ENCODE data around the gene ADPRHL1.
A peak's percentile ranks its signal among the peaks of the same experiment; 100 is the strongest.

ADPRHL1 gene

DNA sequence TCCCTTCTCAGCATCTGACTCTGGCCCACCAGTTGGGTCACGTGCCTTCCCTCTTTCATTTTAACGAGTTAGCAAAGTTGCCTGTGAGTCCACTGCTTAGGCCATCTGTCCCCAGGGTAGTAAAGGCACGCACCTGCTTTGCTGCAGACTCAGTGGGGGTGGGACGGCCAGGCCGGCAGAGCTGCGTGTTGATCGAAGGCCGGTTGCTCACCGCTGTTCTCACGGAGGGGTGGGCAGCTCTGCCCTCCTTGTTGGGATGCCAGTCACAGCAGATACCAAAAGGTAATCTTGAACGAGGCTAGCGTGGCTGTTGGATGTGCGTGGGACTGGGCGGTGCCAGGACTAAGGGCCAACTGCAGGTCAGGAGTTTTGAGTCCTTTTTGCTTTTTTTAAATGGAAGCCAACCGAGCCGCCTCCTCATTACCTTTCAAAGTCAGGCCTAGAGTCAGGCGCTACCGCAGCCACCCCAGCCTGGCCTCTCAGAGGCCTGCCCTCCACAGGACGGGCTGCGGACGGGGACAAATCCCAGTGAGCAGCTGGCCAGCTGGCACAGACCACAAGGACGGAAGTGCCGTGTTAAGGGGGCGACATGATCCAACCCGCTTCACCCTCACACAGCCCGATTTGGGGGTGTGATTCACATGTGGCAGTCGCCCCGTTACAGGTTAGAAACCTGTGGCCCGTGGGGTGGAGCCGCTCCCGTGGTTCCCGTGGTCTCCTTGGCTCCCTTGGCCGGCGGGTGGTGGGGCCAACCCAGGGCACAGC lies 20.6 kb downstream of the ADPRHL1 start:
- Histone ChIP-seq H2AFZ (ENCODE audit: insufficient read depth, low read length, poor library complexity) (no peak overlapping the region), H3K4me2 (ENCODE audit: low read length) (no peak overlapping the region), H4K8ac (ENCODE audit: low read depth, low read length) (no peak overlapping the region), H4K91ac (ENCODE audit: low read depth, low read length) (no peak overlapping the region), H3K27me3 (ENCODE audit: insufficient read depth, low read length) (no peaks in the 10 kb centered on the region), H2BK5ac (ENCODE audit: low read depth, low read length, poor library complexity) (no peak overlapping the region), H3K36me3 (ENCODE audit: control insufficient read depth in 1 of 2, insufficient read depth in 2 of 2, low read length in 2 of 2) (peaks cover 13 to 14% of the 10 kb centered on the region in 2 experiments), H3K79me2 (ENCODE audit: control insufficient read depth, insufficient read depth, low read length, poor library complexity) (no peaks in the 10 kb centered on the region), H3K27ac (ENCODE audit: low read depth, low read length) (no peak overlapping the region), H3K9ac (ENCODE audit: low read length) (no peak overlapping the region), H2BK120ac (ENCODE audit: insufficient read depth, low read length, poor library complexity) (no peak overlapping the region), H2BK12ac (ENCODE audit: low read length) (no peak overlapping the region), H3K23ac (ENCODE audit: low read length) (no peak overlapping the region), H3K9me3 (ENCODE audit: insufficient read depth, low read depth, low read length) (peaks cover 2% of the 10 kb centered on the region), H3K4me1 (ENCODE audit: control insufficient read depth in 1 of 2, insufficient read depth in 2 of 2, low read length in 2 of 2) (peaks cover 4 to 6% of the 10 kb centered on the region in 2 experiments), H4K12ac (ENCODE audit: low read depth, low read length) (no peak overlapping the region), H3K4me3 (ENCODE audit: low read depth, low read length) (no peak overlapping the region), H3K4ac (ENCODE audit: low read depth, low read length) (no peak overlapping the region), H3K14ac (ENCODE audit: low read length) (no peak overlapping the region), H2AK5ac (ENCODE audit: low read length) (no peak overlapping the region), H3K18ac (ENCODE audit: low read length) (no peak overlapping the region), H3K79me1 (ENCODE audit: low read length) (peaks cover 2% of the 10 kb centered on the region)
- WGBS (ENCODE audit: extremely low coverage, insufficient coverage, insufficient read length) = no CpG with 5 or more reads among the region's 34 CpGs
- no peak for DNase-seq

DNA sequence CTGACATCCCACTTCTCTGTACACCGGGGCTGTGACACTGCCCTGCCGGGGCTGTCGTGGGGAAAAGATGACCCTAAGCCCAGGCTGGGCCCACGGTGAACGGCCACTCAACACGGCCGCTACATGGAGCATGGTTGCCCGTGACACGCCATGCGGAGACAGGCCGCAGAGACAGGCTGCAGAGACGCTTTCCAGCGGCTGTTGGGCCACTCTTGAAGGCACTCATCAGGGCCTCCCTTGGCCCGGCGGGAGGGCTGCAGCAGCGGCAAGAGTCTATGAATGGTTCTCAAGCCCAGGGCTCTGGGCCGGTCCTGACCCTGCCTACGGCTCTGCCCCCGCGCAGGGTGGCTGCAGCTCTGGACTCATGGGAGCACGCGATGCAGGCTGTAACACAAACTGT lies 22.1 kb downstream of the ADPRHL1 start:
- Histone ChIP-seq H3K9ac (ENCODE audit: low read length) (no peak overlapping the region), H3K18ac (ENCODE audit: low read length) (no peak overlapping the region), H3K14ac (ENCODE audit: low read length) (no peak overlapping the region), H2AK5ac (ENCODE audit: low read length) (no peak overlapping the region), H3K36me3 (ENCODE audit: control insufficient read depth in 1 of 2, insufficient read depth in 2 of 2, low read length in 2 of 2) (peaks cover 13 to 14% of the 10 kb centered on the region in 2 experiments), H2AFZ (ENCODE audit: insufficient read depth, low read length, poor library complexity) (no peak overlapping the region), H4K12ac (ENCODE audit: low read depth, low read length) (no peak overlapping the region), H3K79me2 (ENCODE audit: control insufficient read depth, insufficient read depth, low read length, poor library complexity) (no peaks in the 10 kb centered on the region), H3K9me3 (ENCODE audit: insufficient read depth, low read depth, low read length) (peaks cover 2% of the 10 kb centered on the region), H4K91ac (ENCODE audit: low read depth, low read length) (no peak overlapping the region), H3K27ac (ENCODE audit: low read depth, low read length) (no peak overlapping the region), H2BK120ac (ENCODE audit: insufficient read depth, low read length, poor library complexity) (no peak overlapping the region), H3K79me1 (ENCODE audit: low read length) (peaks cover 2% of the 10 kb centered on the region), H3K4me1 (ENCODE audit: control insufficient read depth in 1 of 2, insufficient read depth in 2 of 2, low read length in 2 of 2) (peaks cover 4 to 6% of the 10 kb centered on the region in 2 experiments), H3K23ac (ENCODE audit: low read length) (no peak overlapping the region), H3K4me2 (ENCODE audit: low read length) (no peak overlapping the region), H3K27me3 (ENCODE audit: insufficient read depth, low read length) (no peaks in the 10 kb centered on the region), H2BK5ac (ENCODE audit: low read depth, low read length, poor library complexity) (no peak overlapping the region), H3K4me3 (ENCODE audit: low read depth, low read length) (no peak overlapping the region), H2BK12ac (ENCODE audit: low read length) (no peak overlapping the region), H3K4ac (ENCODE audit: low read depth, low read length) (no peak overlapping the region), H4K8ac (ENCODE audit: low read depth, low read length) (no peak overlapping the region)
- DNase-seq = no peak
- no CpG with 5 or more reads among the region's 22 CpGs for WGBS (ENCODE audit: extremely low coverage, insufficient coverage, insufficient read length)

DNA sequence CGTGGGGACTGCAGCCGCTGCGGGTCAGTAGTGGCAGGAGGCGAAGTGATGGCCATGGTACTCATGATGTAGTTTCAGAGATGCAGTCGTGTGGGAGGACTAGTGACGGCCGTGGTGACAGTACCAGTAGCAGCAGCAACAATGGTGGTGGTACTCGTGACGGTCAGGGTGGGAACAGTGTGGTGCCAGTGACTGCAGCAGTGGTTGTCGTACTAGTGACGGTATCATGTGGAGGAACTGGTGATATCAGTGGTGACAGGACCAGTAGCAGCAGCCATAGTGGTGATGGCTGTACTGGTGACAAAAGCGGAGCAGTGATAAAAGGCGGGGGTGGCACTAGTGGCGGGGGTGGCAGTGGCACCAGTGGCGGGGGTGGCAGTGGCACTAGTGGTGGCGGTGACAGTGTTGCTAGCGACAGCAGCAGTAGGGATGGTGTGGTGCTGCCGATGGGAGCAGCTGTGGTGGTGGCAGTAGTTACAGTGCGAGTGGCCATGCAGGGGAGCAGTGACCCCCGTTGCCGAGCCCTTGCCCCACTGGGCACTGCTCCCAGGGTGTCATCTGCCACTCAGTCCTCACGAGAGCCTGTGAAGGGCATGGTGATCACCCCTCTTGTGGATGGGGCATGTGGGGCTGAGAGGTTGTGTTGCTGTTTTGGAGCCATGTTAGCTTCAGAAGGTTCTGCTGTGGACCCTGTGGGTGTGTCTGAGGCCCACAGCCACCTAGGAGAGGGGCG lies 22.7 kb downstream of the ADPRHL1 start:
- no peak overlapping the region for H3K4me3 ChIP-seq (ENCODE audit: low read depth, low read length)
- H3K23ac ChIP-seq (ENCODE audit: low read length) = peak overlapping the region; percentile 52
- no peak overlapping the region for H3K18ac ChIP-seq (ENCODE audit: low read length)
- H3K27ac ChIP-seq (ENCODE audit: low read depth, low read length) = no peak overlapping the region
- no peak overlapping the region for H4K12ac ChIP-seq (ENCODE audit: low read depth, low read length)
- no peak overlapping the region for H4K8ac ChIP-seq (ENCODE audit: low read depth, low read length)
- no peak overlapping the region for H2AK5ac ChIP-seq (ENCODE audit: low read length)
- H3K27me3 ChIP-seq (ENCODE audit: insufficient read depth, low read length) = no peaks in the 10 kb centered on the region
- no peak overlapping the region for H3K14ac ChIP-seq (ENCODE audit: low read length)
- no peak overlapping the region for H2BK5ac ChIP-seq (ENCODE audit: low read depth, low read length, poor library complexity)
- no peak for DNase-seq
- peaks cover 2% of the 10 kb centered on the region for H3K9me3 ChIP-seq (ENCODE audit: insufficient read depth, low read depth, low read length)
- H4K91ac ChIP-seq (ENCODE audit: low read depth, low read length) = no peak overlapping the region
- peaks cover 4 to 6% of the 10 kb centered on the region in 2 experiments for H3K4me1 ChIP-seq (ENCODE audit: control insufficient read depth in 1 of 2, insufficient read depth in 2 of 2, low read length in 2 of 2)
- H3K79me1 ChIP-seq (ENCODE audit: low read length) = peaks cover 2% of the 10 kb centered on the region
- no peak overlapping the region for H3K9ac ChIP-seq (ENCODE audit: low read length)
- H3K36me3 ChIP-seq (ENCODE audit: control insufficient read depth in 1 of 2, insufficient read depth in 2 of 2, low read length in 2 of 2) = peaks cover 13 to 14% of the 10 kb centered on the region in 2 experiments
- H3K79me2 ChIP-seq (ENCODE audit: control insufficient read depth, insufficient read depth, low read length, poor library complexity) = no peaks in the 10 kb centered on the region
- H3K4me2 ChIP-seq (ENCODE audit: low read length) = no peak overlapping the region
- WGBS (ENCODE audit: extremely low coverage, insufficient coverage, insufficient read length) = no CpG with 5 or more reads among the region's 23 CpGs
- H2BK120ac ChIP-seq (ENCODE audit: insufficient read depth, low read length, poor library complexity) = no peak overlapping the region
- H2BK12ac ChIP-seq (ENCODE audit: low read length) = no peak overlapping the region
- no peak overlapping the region for H2AFZ ChIP-seq (ENCODE audit: insufficient read depth, low read length, poor library complexity)
- H3K4ac ChIP-seq (ENCODE audit: low read depth, low read length) = no peak overlapping the region

DNA sequence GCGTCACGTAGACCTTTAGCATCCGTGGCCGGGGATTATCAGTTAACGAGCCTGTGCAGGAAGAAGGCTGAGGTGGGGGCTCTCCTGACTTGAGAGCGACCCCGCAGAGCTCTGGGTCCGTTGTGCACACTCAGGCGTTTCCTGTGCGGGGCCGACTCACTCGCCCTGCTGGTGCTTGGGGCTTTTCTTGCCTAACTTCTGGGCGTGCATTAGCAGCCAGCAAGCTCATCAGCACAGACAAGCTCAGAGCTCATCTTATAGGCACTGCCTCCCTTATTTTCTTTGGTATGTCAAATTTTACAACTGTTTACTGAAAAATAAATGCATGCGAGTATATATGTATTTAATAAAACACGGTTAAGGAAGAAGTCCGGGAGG lies 23.7 kb downstream of the ADPRHL1 start:
- Histone ChIP-seq H3K4me1 (ENCODE audit: control insufficient read depth in 1 of 2, insufficient read depth in 2 of 2, low read length in 2 of 2) (peaks cover 4 to 6% of the 10 kb centered on the region in 2 experiments), H3K4me3 (ENCODE audit: low read depth, low read length) (peak overlapping the region; percentile 15), H2AFZ (ENCODE audit: insufficient read depth, low read length, poor library complexity) (no peak overlapping the region), H2BK12ac (ENCODE audit: low read length) (no peak overlapping the region), H3K23ac (ENCODE audit: low read length) (no peak overlapping the region), H4K8ac (ENCODE audit: low read depth, low read length) (no peak overlapping the region), H3K4ac (ENCODE audit: low read depth, low read length) (no peak overlapping the region), H4K12ac (ENCODE audit: low read depth, low read length) (no peak overlapping the region), H3K9me3 (ENCODE audit: insufficient read depth, low read depth, low read length) (peaks cover 2% of the 10 kb centered on the region), H3K18ac (ENCODE audit: low read length) (no peak overlapping the region), H3K27me3 (ENCODE audit: insufficient read depth, low read length) (no peaks in the 10 kb centered on the region), H2BK120ac (ENCODE audit: insufficient read depth, low read length, poor library complexity) (no peak overlapping the region), H2AK5ac (ENCODE audit: low read length) (no peak overlapping the region), H2BK5ac (ENCODE audit: low read depth, low read length, poor library complexity) (no peak overlapping the region), H3K9ac (ENCODE audit: low read length) (no peak overlapping the region), H3K36me3 (ENCODE audit: control insufficient read depth in 1 of 2, insufficient read depth in 2 of 2, low read length in 2 of 2) (peaks cover 13 to 14% of the 10 kb centered on the region in 2 experiments), H3K27ac (ENCODE audit: low read depth, low read length) (no peak overlapping the region), H3K79me1 (ENCODE audit: low read length) (peaks cover 2% of the 10 kb centered on the region), H3K4me2 (ENCODE audit: low read length) (no peak overlapping the region), H3K14ac (ENCODE audit: low read length) (no peak overlapping the region), H4K91ac (ENCODE audit: low read depth, low read length) (no peak overlapping the region), H3K79me2 (ENCODE audit: control insufficient read depth, insufficient read depth, low read length, poor library complexity) (no peaks in the 10 kb centered on the region)
- WGBS (ENCODE audit: extremely low coverage, insufficient coverage, insufficient read length) = no CpG with 5 or more reads among the region's 16 CpGs
- no peak for DNase-seq

All from trophoblast cell (in vitro differentiated cells and primary cell).